Ascending aorta (tissue), 2 donors: Measurements from ENCODE around the gene WNT11. TPM values are rescaled to one million over a fixed set of nuclear protein-coding genes. Genes with fewer than 3 reads are reported as not detected.

Experiments
- DNase-seq, 2 donors: peaks; one replicate each; pipeline ENCODE4 v3.0.0-alpha.2; 2019; ENCODE audit warnings: low spot score in 2 of 2
- H3K27ac ChIP-seq, 2 donors: fragments of 200-600 bp; sonication (generic); one replicate each; pipeline ENCODE4 v1.5.1; 2016 to 2017; ENCODE audit warnings: mild to moderate bottlenecking in 1 of 2
- H3K27me3 ChIP-seq: fragments of 200-600 bp; sonication (generic); one replicate; pipeline ENCODE4 v1.5.1; 2017
- H3K36me3 ChIP-seq, 2 donors: fragments of 200-600 bp; sonication (generic); one replicate each; pipeline ENCODE4 v1.5.1; 2016
- H3K4me1 ChIP-seq, 2 donors: fragments of 200-600 bp; sonication (generic); one replicate each; pipeline ENCODE4 v1.5.1; 2016 to 2017; ENCODE audit warnings: mild to moderate bottlenecking in 1 of 2
- H3K4me3 ChIP-seq, 2 donors: fragments of 200-600 bp; sonication (generic); one replicate each; pipeline ENCODE4 v1.5.1; 2016 to 2017; ENCODE audit warnings: mild to moderate bottlenecking in 1 of 2
- H3K9me3 ChIP-seq, 2 donors: fragments of 200-600 bp; sonication (generic); one replicate each; pipeline ENCODE4 v1.5.1; 2016
- intact Hi-C: fragments of 100-400 bp; cut with DNase I; formaldehyde crosslinking; loops from one replicate; pipeline ENCODE4 v1.15.1; 2023
- total RNA-seq: library from RNA; depleted of rRNA; stranded (reverse); fragments of >200 nt; gene quantifications from one replicate; pipeline ENCODE4 v1.1.0, GENCODE V29; 2016
- TF ChIP-seq, protein P1 (sequence below), 3 experiments: fragments of 200-600 bp in 2 of 3; fragments of 450-650 bp in 1 of 3; sonication (generic) in 2 of 3; IDR thresholded peaks; one replicate each; pipeline ENCODE4 v1.5.1; 2016 to 2019; ENCODE audit warnings: antibody characterized with exemption in 3 of 3, mild to moderate bottlenecking in 1 of 3, moderate library complexity in 1 of 3

The WNT11 gene
- total RNA-seq, 1 donor from 2014 or later = 11.7 TPM

DNA sequence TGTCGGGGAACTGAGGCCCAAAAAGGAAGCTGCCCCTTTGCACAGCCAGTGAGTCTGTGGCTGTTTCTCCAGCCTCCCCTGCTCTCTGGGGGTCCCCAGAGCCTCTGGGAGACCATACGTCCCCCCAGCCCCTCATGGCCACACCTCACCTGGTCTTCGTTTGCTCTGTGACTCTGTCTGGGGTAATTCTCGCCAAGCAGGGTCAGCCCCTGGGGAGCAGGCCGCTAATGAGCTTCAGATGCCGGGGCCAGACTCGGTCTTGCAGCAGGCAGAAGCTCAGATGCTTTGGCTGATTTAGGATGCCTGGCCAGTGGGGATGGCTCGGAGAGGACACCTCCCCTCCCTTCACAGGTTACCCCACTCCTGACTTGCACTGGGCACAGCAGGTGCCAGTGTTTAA lies 24.1 kb upstream of the WNT11 start:
- no peak for DNase-seq
- intact Hi-C loops = loop anchor here (10.0 kb wide), 6 partner anchors 284 to 834 kb away; partner anchors contain the start of genes ACER3, CAPN5, TSKU and UVRAG

DNA sequence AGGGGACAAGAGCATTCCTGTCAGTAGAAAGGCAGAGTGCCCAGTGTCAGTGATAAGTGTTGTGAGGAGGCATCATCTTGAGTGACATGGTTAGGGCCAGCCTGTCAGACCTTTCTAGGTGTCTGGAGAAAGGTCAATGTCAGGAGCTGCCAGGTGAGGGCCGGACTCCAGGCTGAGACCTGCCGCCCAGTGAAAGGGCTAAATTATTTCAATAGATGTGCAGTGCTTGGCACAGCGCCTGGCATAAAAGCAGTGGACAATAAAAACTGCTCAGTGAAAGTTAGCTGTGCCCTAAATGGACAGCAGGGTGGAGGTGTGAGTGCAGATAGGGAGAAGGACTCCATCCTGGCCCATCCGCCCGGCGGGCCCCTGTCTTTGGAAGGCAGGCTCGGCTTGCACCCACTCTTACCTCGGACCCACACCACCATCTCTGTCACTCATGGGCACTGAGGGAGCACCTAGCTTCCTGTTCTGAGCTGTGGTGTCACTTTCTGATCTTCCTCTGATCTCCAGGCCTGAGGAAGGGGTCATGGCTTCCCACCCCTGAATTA lies 23.5 kb upstream of the WNT11 start:
- no peaks in the 10 kb centered on the region for H3K36me3 ChIP-seq
- intact Hi-C loops = loop anchor here (10.0 kb wide), 6 partner anchors 285 to 835 kb away; partner anchors contain the start of genes ACER3, CAPN5, TSKU and UVRAG
- no peaks in the 10 kb centered on the region for H3K9me3 ChIP-seq
- no peak for DNase-seq
- no peak overlapping the region for H3K4me3 ChIP-seq
- TF ChIP-seq, protein P1, sequence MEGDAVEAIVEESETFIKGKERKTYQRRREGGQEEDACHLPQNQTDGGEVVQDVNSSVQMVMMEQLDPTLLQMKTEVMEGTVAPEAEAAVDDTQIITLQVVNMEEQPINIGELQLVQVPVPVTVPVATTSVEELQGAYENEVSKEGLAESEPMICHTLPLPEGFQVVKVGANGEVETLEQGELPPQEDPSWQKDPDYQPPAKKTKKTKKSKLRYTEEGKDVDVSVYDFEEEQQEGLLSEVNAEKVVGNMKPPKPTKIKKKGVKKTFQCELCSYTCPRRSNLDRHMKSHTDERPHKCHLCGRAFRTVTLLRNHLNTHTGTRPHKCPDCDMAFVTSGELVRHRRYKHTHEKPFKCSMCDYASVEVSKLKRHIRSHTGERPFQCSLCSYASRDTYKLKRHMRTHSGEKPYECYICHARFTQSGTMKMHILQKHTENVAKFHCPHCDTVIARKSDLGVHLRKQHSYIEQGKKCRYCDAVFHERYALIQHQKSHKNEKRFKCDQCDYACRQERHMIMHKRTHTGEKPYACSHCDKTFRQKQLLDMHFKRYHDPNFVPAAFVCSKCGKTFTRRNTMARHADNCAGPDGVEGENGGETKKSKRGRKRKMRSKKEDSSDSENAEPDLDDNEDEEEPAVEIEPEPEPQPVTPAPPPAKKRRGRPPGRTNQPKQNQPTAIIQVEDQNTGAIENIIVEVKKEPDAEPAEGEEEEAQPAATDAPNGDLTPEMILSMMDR (IDR thresholded peaks at IDR 0.05) = no peak
- peaks cover 0 to 6% of the 10 kb centered on the region in 2 donors for H3K4me1 ChIP-seq
- H3K27me3 ChIP-seq = no peaks in the 10 kb centered on the region
- H3K27ac ChIP-seq = no peak overlapping the region

More for the DNA sequence above, 24.1 kb upstream of the WNT11 start:
- peaks cover 0 to 6% of the 10 kb centered on the region in 2 donors for H3K4me1 ChIP-seq
- H3K4me3 ChIP-seq = no peak overlapping the region
- H3K36me3 ChIP-seq = no peaks in the 10 kb centered on the region
- H3K27ac ChIP-seq = no peak overlapping the region
- TF ChIP-seq, protein P1 (IDR thresholded peaks at IDR 0.05) = no peak
- no peaks in the 10 kb centered on the region for H3K27me3 ChIP-seq
- no peaks in the 10 kb centered on the region for H3K9me3 ChIP-seq

DNA sequence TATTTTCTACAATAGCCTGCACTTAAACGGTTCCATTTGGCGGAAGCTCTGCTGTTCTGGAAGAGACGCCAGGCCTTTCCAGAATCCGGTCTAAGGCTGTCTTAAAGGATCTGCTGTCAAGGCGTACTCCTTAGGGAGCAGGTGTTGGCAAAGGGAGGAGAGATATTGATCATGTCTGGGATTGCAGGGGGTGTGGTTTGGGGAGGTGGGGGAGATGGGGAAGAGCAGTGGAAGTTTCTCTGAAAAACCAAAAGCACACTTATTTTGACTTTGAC lies 22.5 kb upstream of the WNT11 start:
- no peaks in the 10 kb centered on the region for H3K27me3 ChIP-seq
- no peak for DNase-seq
- H3K36me3 ChIP-seq = no peaks in the 10 kb centered on the region
- intact Hi-C loops = no loop called here
- TF ChIP-seq, protein P1 (IDR thresholded peaks at IDR 0.05) = no peak
- no peak overlapping the region for H3K27ac ChIP-seq
- peaks cover 0 to 2% of the 10 kb centered on the region in 2 donors for H3K4me1 ChIP-seq
- H3K4me3 ChIP-seq = no peak overlapping the region
- no peaks in the 10 kb centered on the region for H3K9me3 ChIP-seq

DNA sequence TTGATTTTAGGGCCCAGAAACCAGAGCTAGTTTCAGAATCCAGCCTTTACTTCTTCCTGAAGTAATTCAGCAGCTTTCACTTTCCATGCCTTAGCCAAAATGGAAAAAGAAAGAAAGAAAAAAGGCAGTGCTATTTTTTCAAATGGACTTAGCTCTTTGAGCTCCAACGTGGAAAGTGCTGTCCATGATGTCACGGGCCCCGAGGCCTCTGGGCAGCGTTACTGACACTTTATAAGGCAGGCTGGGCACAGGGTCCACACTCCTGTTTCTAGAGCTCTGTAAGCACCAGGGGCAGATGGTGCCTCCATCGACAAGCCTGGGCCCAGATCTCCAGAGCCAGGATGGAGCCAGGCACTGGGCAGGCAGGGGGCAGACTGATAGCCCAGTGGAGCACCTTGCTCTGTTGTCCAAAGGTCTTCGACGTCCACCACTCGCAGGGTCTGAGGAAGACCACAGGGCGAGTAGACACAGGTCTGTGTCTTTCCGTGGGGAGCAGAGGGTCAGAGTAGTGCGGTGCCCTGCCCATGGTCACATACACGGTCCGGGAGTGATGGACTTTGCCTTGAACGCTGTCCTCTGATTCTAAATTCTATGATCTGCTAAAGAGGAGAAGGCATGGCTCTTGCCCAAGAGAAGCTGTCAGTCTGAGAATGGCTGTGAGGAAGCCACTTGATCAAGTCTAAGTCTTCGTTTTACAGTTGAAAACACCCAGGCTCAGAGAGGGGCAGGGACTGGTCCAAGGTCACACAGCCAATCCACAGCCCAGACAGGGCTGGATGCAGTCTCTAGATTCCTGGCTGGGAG lies 22.0 kb upstream of the WNT11 start:
- no peak for DNase-seq
- no peak overlapping the region for H3K4me3 ChIP-seq
- intact Hi-C loops = no loop called here
- TF ChIP-seq, protein P1 (IDR thresholded peaks at IDR 0.05) = no peak
- H3K9me3 ChIP-seq = no peaks in the 10 kb centered on the region
- no peaks in the 10 kb centered on the region for H3K27me3 ChIP-seq
- H3K36me3 ChIP-seq = no peaks in the 10 kb centered on the region
- no peaks in the 10 kb centered on the region for H3K4me1 ChIP-seq
- H3K27ac ChIP-seq = no peak overlapping the region

DNA sequence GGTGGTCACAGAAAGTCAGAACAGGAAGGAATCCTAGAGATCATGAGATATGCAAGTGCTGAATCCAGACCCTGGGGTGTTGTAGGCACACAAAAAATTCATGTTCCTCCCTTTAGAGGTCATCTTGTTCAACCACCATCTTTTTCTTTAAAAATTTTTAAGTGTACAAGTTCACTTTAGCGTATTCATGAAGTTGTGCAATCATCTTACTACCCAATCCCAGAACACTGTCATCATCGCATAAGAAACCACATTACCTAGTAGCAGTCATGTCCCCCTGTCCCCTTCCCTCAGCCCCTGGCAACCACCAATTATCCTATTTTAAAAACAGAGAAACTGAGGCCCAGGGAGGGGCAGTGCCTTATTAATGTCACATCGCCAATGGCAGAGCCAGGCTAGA lies 20.3 kb upstream of the WNT11 start:
- intact Hi-C loops = no loop called here
- no peaks in the 10 kb centered on the region for H3K27me3 ChIP-seq
- TF ChIP-seq, protein P1 (IDR thresholded peaks at IDR 0.05) = no peak
- no peaks in the 10 kb centered on the region for H3K9me3 ChIP-seq
- no peak overlapping the region for H3K27ac ChIP-seq
- no peak for DNase-seq
- no peak overlapping the region for H3K4me3 ChIP-seq
- no peaks in the 10 kb centered on the region for H3K36me3 ChIP-seq
- H3K4me1 ChIP-seq = no peaks in the 10 kb centered on the region
